ENCODE results near the gene GPD2. TPM values are rescaled to one million over a fixed set of nuclear protein-coding genes. Genes with fewer than 3 reads are reported as not detected.

The GPD2 gene
- total RNA-seq, 4 donors from 2014 or later = 40.9 to 112 (median 56.3) TPM

- TF ChIP-seq CTCF (IDR thresholded peaks at IDR 0.05; ENCODE audit: low read depth) = no peak
Measured at GRCh38 chr2:156592809-156593593, 156.8 kb downstream of the GPD2 start.

GRCh38 chr2:156593594-156593921 lies 157.4 kb downstream of the GPD2 start:
- TF ChIP-seq CTCF (IDR thresholded peaks at IDR 0.05; ENCODE audit: low read depth) = no peak

GRCh38 chr2:156598563-156598962 lies 162.4 kb downstream of the GPD2 start:
- TF ChIP-seq CTCF (IDR thresholded peaks at IDR 0.05; ENCODE audit: low read depth) = no peak

GRCh38 chr2:156600196-156600595 lies 164.0 kb downstream of the GPD2 start:
- no peak for TF ChIP-seq CTCF (IDR thresholded peaks at IDR 0.05; ENCODE audit: low read depth)

- TF ChIP-seq CTCF (IDR thresholded peaks at IDR 0.05; ENCODE audit: low read depth) = no peak
Measured at GRCh38 chr2:156601855-156602551, 165.8 kb downstream of the GPD2 start.

- no peak for TF ChIP-seq CTCF (IDR thresholded peaks at IDR 0.05; ENCODE audit: low read depth)
Measured at GRCh38 chr2:156602552-156602933, 166.4 kb downstream of the GPD2 start.

GRCh38 chr2:156615836-156616322 lies 179.7 kb downstream of the GPD2 start:
- TF ChIP-seq CTCF (IDR thresholded peaks at IDR 0.05; ENCODE audit: low read depth) = no peak
